Duodenal mucosa (tissue), 2 donors: ENCODE measurements around the gene LRRC32.

ENCODE experiments used
- H3K27ac ChIP-seq: one replicate; pipeline ENCODE4 v1.7.0; 2013; ENCODE audit warnings: low read depth, low read length
- H3K27me3 ChIP-seq, 2 donors: one replicate each; pipeline ENCODE4 v1.7.0; 2013; ENCODE audit warnings: low read length in 2 of 2, control low read depth in 1 of 2; ENCODE audit not compliant: insufficient read depth in 2 of 2, control insufficient read depth in 1 of 2
- H3K36me3 ChIP-seq, 2 donors: one replicate each; pipeline ENCODE4 v1.7.0; 2013; ENCODE audit warnings: low read length in 2 of 2, control low read depth in 1 of 2; ENCODE audit not compliant: insufficient read depth in 2 of 2, control insufficient read depth in 1 of 2
- H3K4me1 ChIP-seq, 2 donors: one replicate each; pipeline ENCODE4 v1.7.0; 2013; ENCODE audit warnings: low read length in 2 of 2, control low read depth in 1 of 2; ENCODE audit not compliant: insufficient read depth in 2 of 2, control insufficient read depth in 1 of 2
- H3K4me3 ChIP-seq, 2 donors: one replicate each; pipeline ENCODE4 v1.7.0; 2013; ENCODE audit warnings: low read length in 2 of 2, low read depth in 1 of 2
- H3K9ac ChIP-seq, 2 donors: one replicate each; pipeline ENCODE4 v1.7.0; 2013; ENCODE audit warnings: low read length in 2 of 2, low read depth in 1 of 2
- H3K9me3 ChIP-seq, 2 donors: one replicate each; pipeline ENCODE4 v1.7.0; 2013; ENCODE audit warnings: low read length in 2 of 2, control low read depth in 1 of 2; ENCODE audit not compliant: control insufficient read depth in 1 of 2

LRRC32 gene

DNA sequence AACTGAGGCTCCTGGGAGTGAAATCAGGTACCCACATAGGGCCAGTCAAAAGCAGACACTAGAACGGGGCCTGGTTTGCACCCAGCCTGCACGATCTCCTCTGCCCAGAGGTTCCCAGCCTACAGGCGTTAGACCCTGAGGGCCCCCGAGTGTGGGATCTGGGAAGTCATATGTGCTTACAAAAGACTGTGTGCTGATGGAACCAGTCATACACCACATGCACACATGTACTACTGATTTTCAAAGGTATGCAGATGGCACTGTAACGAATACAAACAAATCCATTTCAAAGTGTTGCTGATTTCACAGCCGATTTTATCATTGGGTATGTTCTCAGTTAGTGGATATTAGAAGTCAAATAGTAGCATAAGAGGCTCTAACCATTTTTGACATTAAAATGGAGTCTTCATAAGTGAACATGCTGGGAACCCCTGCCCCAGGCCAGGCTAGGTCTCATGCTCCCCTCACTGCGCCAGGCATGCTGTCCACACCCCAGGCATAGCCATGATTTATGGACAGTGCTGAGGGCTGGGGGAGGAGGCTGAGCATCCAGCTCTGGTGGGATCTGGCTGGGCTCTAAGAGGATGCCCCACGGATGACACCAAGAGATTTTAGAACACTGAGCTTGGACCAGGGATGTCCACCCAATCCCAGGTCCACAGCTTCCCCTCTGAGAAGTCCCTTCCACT, 38.6 kb upstream of the LRRC32 start:
- Histone ChIP-seq H3K27ac (no peak overlapping the region), H3K9me3 (no peaks in the 10 kb centered on the region), H3K36me3 (no peaks in the 10 kb centered on the region), H3K4me3 (no peak overlapping the region), H3K27me3 (no peaks in the 10 kb centered on the region), H3K9ac (no peak overlapping the region), H3K4me1 (no peaks in the 10 kb centered on the region)

DNA sequence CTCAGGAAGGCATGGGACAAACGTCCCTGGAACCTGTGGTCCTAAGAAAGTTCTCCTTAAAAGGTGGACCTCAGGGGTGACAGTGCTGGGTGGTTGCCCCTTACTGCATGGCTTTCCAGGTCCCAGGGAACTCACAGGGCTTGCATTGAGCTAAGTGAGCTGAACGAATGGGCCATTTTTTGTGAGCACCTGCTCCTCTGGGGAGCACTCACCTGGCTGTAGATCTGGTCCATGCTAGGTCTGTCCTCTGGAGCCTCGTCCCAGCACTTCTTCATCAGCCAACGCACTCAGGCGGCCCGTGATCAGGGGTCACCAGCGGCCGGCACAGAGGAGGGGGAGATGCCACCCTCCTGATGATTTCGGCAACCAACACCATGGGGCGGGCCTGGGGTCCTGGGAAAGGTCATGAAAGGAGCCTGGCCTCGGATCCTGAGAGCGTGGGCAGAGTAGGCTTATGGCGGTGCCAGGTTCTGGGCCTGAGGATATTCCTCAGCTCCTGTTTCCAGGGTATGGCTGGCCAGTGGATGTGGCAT, 36.8 kb upstream of the LRRC32 start:
- Histone ChIP-seq H3K27me3 (no peaks in the 10 kb centered on the region), H3K9ac (no peak overlapping the region), H3K4me3 (no peak overlapping the region), H3K9me3 (no peaks in the 10 kb centered on the region), H3K36me3 (no peaks in the 10 kb centered on the region), H3K4me1 (no peaks in the 10 kb centered on the region), H3K27ac (no peak overlapping the region)

DNA sequence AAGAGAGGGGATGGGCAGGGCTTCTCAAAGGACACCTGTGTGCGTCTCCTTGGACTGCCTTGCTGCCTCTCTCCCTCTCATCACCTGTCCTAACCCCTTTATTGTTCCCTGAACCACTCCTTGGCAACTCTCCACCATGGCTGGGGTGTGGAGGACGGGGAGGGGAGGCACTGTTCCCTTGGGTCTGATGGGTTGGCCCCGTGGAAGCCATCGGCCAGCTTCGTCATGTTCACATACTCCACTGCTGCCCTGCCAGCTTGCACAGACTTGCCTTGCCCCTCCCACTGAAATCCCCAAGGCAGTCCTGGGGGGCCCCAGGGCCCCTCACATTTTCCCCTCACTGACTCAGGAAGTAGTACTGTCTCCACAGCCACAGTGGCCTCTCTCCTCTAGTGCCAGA, 36.1 kb upstream of the LRRC32 start:
- Histone ChIP-seq H3K9ac (no peak overlapping the region), H3K4me3 (no peak overlapping the region), H3K4me1 (no peaks in the 10 kb centered on the region), H3K36me3 (no peaks in the 10 kb centered on the region), H3K27ac (no peak overlapping the region), H3K27me3 (no peaks in the 10 kb centered on the region), H3K9me3 (no peaks in the 10 kb centered on the region)

DNA sequence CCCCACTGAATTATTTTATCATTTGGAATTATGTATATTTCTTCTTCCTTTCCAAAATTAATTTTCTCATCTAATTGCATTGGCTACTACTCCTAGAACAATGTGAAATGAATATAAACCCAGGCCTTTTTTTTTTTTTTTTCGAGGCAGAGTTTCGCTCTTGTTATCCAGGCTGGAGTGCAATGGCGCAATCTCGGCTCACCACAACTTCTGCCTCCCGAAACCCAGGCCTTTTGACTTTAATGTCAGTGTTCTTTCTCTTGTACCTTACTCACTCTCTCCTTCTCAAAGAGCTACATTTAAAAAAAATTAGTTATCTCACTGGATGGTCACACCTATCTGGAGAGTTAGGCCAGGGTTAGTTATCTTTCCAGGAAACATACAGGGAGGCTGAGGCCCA, 35.3 kb upstream of the LRRC32 start:
- no peak overlapping the region for H3K27ac ChIP-seq
- H3K4me1 ChIP-seq, result no peaks in the 10 kb centered on the region
- H3K4me3 ChIP-seq, result no peak overlapping the region
- H3K36me3 ChIP-seq, result no peaks in the 10 kb centered on the region
- no peaks in the 10 kb centered on the region for H3K27me3 ChIP-seq
- H3K9ac ChIP-seq, result no peak overlapping the region
- no peaks in the 10 kb centered on the region for H3K9me3 ChIP-seq

DNA sequence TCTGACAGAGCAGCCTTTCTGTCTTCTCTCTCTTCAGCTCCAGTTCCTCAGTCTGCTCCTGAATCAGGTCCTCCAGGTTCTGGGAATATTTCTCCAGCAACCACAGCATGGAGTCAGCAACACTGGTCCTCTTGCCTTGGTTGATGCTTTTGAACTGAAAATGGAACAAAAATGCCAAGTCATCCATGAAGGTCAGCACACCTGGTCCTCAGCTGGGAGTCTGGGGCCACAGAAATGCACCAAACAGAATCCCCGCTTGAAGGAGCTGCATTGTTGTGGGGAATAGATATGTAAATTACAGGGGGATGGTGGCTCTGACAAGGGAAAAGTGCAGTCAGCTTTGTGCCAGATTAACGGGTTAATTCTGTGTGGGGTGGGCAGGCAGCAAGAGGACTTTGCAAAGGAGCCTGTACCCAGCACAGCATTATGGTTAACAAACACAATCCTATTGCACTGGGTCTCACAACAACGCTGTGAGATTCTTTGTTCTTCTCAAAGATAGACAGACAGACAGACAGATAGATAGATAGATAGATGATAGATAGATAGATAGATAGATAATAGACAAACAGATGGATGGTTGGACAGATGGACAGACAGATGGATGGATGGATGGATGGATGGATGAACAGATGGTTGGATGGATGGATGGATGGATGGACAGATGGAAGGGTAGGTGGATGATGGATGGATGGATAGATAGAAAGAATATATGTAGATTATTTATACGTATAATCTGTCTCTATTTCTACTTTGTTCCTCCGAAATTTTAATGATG, 33.8 kb upstream of the LRRC32 start:
- Histone ChIP-seq H3K4me3 (no peak overlapping the region), H3K36me3 (no peaks in the 10 kb centered on the region), H3K9ac (no peak overlapping the region), H3K9me3 (no peaks in the 10 kb centered on the region), H3K4me1 (peaks cover 0 to 4% of the 10 kb centered on the region in 2 donors), H3K27me3 (no peaks in the 10 kb centered on the region), H3K27ac (no peak overlapping the region)

DNA sequence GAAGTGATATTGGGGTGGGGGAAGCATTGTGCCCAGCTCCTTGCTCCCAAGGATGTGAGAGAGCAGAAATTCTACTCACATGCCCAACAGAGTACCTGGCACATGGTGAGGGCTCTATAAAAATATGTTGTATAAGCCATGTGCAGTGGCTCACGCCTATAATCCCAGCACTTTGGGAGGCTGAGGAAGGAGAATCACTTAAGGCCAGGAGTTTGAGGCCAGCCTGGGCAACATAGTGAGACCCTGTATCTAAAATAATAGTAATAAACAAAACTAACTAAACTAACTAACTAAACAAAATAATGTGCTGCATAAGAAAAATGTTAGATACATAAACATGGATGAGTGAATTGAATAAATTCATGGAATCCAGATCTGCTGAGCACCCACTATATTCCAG, 33.2 kb upstream of the LRRC32 start:
- Histone ChIP-seq H3K9me3 (no peaks in the 10 kb centered on the region), H3K9ac (no peak overlapping the region)

DNA sequence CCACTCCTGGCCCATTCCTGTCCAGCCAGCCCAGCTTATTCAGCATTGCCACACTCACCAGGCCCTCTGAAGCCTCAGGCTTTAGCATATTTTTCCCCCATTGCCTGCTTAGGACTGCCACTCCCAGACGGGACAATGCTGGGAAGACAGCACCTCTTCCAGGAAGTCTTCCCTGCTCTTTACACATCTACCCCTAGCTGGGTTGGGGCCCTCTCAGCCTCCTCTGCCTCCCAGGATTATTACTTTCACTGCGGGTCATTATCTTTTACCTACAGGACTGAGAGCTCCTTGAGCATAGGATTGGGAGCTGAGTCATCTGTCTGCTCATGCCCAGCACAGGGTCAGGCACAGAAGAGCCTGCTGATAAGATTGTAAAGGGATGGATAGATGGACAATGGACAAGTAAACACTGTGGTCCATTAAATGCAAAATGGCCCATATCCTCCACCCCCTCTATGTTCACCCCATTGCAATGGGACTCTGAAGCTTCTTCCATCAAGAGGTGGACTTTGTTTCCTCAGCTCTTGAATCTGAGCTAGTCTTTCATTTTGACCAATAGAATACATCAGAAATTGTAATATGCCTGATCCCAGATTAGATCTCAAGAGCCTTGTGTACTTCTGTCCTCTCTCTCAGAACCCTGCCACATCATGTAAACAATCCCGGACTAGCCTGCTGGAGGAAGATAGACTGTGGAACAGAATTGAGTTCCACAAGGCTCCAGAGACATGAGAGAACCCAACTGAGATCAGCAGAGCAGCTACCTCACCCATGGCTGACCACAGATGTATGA, 32.0 kb upstream of the LRRC32 start:
- no peak overlapping the region for H3K27ac ChIP-seq
- H3K4me1 ChIP-seq, result peaks cover 0 to 4% of the 10 kb centered on the region in 2 donors
- H3K36me3 ChIP-seq, result no peaks in the 10 kb centered on the region
- no peaks in the 10 kb centered on the region for H3K27me3 ChIP-seq
- no peak overlapping the region for H3K4me3 ChIP-seq
- H3K9ac ChIP-seq, result no peak overlapping the region
- H3K9me3 ChIP-seq, result no peaks in the 10 kb centered on the region

More for the DNA sequence above, 33.2 kb upstream of the LRRC32 start:
- no peaks in the 10 kb centered on the region for H3K27me3 ChIP-seq
- H3K36me3 ChIP-seq, result no peaks in the 10 kb centered on the region
- H3K4me1 ChIP-seq, result peaks cover 0 to 4% of the 10 kb centered on the region in 2 donors
- no peak overlapping the region for H3K4me3 ChIP-seq
- no peak overlapping the region for H3K27ac ChIP-seq

DNA sequence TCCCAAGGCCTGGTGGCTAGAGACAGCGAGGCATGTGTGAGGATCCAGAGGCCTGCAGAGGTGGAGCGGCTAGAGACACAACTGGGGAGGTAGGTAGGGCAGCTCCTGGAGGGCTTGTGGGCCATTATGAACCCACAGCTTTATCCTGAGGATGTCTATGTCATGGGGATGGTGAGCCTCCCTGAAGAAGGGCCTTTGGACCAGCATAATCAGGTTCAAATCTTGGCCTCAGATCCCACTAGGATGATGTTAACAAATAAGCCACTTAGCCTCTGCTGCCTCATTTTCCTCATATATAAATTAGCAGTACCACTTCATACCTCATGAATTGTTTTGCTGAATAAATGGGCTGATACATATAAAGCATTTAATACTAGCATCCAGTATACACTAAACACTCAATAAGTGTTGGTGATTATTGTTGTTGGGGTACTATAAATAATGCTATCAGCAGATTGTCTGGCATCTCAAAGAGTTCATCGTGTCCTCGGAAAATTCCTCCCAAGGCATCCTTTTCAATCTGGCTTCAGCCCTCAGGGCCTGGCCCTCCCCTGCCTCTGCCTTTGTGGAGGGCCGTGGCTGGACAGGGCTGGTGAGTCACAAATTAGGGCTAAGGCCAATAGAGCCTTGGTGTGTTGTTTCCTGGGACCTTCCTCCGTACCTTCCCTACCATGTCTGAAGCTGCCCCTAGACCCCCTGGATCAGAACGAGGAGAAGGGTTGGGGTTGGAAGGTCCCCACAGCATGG, 30.9 kb upstream of the LRRC32 start:
- no peaks in the 10 kb centered on the region for H3K27me3 ChIP-seq
- H3K27ac ChIP-seq, result no peak overlapping the region
- no peaks in the 10 kb centered on the region for H3K9me3 ChIP-seq
- H3K36me3 ChIP-seq, result no peaks in the 10 kb centered on the region
- H3K4me1 ChIP-seq, result peaks cover 0 to 4% of the 10 kb centered on the region in 2 donors
- no peak overlapping the region for H3K9ac ChIP-seq
- H3K4me3 ChIP-seq, result no peak overlapping the region

DNA sequence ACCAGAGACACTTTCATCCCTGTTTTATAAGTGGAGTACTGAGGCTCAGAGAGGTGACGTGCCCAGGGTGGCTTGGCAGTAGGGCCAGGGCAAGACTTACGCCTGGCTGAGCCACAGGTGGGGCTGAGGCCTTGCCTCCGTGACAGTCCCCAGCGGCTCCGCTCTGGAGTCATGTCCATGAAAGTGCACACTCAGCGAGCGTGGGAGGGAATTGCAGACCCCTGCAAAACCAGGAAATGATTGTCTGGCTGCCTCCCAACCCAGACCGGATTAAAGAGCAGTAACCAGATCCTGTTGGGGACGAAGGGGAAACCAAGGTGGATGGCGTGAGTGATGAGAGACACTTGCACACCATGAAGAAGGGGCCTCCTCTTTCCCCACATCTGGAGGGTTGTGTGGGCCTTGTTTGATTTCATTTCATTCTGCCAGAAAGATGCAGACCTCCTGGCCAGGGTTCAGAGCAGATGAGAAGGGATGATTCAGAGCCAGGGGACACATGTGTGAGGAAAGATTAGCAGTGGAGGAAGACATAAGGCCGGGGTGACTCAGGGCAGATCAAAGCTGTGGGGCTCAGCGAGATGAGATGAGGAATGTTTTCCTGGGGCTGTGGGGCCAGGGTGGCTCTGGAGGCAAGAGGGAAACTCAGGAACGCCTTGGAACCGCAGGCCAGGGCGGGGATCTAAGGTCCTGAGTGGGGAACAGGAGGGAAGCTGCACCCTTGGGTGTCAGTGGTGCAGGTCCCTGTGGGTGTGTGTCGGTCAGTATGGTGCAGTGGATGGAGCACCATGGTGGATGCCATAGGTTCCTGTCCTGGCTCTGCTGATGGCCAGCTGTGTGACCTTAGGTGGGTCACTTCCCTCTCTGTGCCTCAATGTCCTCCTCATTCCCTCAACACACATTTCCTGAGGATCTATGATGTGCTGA, 29.9 kb upstream of the LRRC32 start:
- H3K27ac ChIP-seq, result no peak overlapping the region
- no peaks in the 10 kb centered on the region for H3K27me3 ChIP-seq
- H3K9ac ChIP-seq, result no peak overlapping the region
- no peak overlapping the region for H3K4me3 ChIP-seq
- H3K9me3 ChIP-seq, result no peaks in the 10 kb centered on the region
- no peaks in the 10 kb centered on the region for H3K36me3 ChIP-seq
- peaks cover 0 to 4% of the 10 kb centered on the region in 2 donors for H3K4me1 ChIP-seq
